ENCODE measurements around the gene EXOC1L.

The EXOC1L gene, protein sequence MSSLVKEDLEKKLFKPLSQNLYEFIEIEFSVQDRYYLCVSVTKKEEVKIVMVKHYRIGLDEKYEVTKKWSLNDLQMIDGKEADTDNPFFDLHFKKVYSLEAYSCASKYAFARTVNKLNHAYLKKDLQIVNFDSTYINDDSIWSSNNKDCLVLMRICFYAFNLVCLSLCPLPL

DNA sequence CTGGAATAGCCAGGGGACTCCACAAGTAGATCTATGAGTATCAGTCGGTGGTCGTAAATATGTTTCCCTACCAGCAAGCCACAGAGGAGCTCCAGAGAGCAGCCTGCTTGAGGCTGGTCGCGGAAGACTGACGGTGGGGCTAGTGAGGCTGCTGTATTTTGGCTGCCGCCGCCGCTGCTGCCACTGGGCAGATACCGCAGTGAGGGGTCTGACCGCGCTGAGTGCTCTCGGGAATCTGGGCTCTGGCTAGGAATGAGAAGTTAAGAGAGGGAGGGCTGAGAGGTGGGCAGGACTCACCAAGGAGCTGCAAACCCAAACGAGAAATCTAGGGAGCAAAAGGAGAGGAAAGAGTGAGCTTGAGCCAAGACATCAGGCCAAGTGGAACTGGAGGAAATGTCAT lies at the start of gene EXOC1L:
TSS of gene EXOC1L (plus strand) at position 157 of the 400 bp plus-strand sequence. CDS start at position 394, 237 bp downstream.
- DNase-seq (ENCODE audit: low read depth): peak; percentile 10
- no peak for TF ChIP-seq CTCF (conservative IDR thresholded peaks at IDR 0.05; ENCODE audit: control insufficient read depth, insufficient read depth, low read depth, low read length)
- no peak within 1 kb of the TSS for H3K4me3 ChIP-seq (ENCODE audit: control insufficient read depth, low read depth, low read length)

DNA sequence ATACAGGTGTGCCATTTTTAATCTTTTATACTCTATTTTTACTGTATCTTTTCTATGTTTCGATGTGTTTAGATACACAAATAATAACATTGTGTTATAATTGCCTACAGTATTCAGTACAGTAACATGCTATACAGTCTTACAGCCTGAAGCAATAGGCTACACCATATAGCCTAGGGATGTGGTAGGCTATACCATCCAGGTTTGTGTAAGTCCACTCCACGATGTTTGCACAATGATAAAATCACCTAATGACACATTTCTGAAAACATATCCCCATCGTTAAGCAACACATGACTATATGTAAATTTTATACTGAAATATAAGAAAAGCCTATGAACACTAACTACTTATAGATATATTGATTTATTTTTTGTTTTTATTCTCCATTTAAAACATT lies 48.9 kb upstream of the EXOC1L start:
- H3K4me3 ChIP-seq (ENCODE audit: control insufficient read depth, low read depth, low read length): no peak overlapping the region
- no peak for TF ChIP-seq CTCF (conservative IDR thresholded peaks at IDR 0.05; ENCODE audit: control insufficient read depth, insufficient read depth, low read depth, low read length)
- no peak for DNase-seq (ENCODE audit: low read depth)

DNA sequence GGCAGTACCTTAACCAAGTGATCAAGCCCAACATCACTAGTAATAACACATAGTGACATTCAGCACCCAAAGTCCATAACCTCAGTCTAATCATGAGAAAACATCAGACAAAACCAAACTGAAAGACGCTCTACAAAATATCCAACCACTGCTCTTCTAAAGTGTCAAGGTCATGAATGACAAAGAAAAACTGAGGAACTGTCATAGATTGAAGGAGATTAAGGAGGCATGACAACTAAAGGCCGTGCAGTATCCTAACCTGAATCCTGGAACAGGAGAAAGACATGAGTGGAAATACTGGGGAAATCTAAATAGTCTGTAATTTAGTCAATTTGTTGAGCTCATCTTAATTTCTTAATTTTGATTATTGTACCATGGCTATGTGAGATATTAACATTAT lies 38.2 kb upstream of the EXOC1L start:
- H3K4me3 ChIP-seq (ENCODE audit: control insufficient read depth, low read depth, low read length): no peak overlapping the region
- no peak for TF ChIP-seq CTCF (conservative IDR thresholded peaks at IDR 0.05; ENCODE audit: control insufficient read depth, insufficient read depth, low read depth, low read length)
- no peak for DNase-seq (ENCODE audit: low read depth)

DNA sequence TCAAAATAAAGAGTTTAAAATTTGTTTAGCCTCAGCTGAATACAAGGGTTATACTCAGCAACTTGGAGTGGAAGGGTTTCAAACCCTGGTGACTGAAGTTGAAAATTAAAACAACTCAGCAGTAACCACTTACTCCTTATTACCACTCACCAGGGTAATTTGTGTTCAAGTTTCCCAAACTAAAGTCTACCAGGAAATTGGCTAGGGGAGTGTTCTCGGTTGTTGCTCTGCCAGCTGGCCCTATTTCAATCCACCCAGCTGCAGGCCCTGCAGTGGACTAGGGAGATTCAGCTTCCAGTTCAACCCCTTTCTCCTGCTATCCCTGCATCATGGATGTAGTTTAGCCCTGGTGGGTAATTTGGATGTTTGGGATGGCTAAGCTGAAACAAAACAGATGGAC lies 37.8 kb upstream of the EXOC1L start:
- no peak for TF ChIP-seq CTCF (conservative IDR thresholded peaks at IDR 0.05; ENCODE audit: control insufficient read depth, insufficient read depth, low read depth, low read length)
- no peak overlapping the region for H3K4me3 ChIP-seq (ENCODE audit: control insufficient read depth, low read depth, low read length)
- peak; percentile 5 for DNase-seq (ENCODE audit: low read depth)

- no peak for DNase-seq (ENCODE audit: low read depth)
- TF ChIP-seq CTCF (conservative IDR thresholded peaks at IDR 0.05; ENCODE audit: control insufficient read depth, insufficient read depth, low read depth, low read length): no peak
- H3K4me3 ChIP-seq (ENCODE audit: control insufficient read depth, low read depth, low read length): no peak overlapping the region
Observed at GRCh38 chr4:55783584-55783983, 36.0 kb upstream of the EXOC1L start.

- H3K4me3 ChIP-seq (ENCODE audit: control insufficient read depth, low read depth, low read length): no peak overlapping the region
- no peak for DNase-seq (ENCODE audit: low read depth)
- TF ChIP-seq CTCF (conservative IDR thresholded peaks at IDR 0.05; ENCODE audit: control insufficient read depth, insufficient read depth, low read depth, low read length): no peak
Observed at GRCh38 chr4:55784747-55785146, 34.8 kb upstream of the EXOC1L start.

DNA sequence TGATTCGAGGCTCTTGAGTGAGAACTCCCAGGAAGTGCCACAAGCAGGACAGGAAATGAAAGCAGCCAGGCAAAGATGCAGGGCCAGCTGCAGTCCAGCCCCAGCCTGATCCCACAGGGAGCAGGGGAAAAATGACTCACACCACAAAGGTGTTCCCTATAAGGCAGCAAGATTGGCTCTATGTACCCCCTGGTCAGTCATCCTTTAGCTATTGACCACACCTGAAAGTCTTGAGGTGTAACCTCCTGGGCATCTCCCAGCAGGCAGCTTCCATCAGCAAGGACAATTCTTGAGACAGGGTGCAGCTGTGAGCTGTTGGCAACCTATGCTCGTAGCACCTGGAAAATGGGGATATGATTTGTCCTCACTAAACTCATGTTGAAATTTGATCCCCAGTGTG lies 27.9 kb upstream of the EXOC1L start:
- H3K4me3 ChIP-seq (ENCODE audit: control insufficient read depth, low read depth, low read length): no peak overlapping the region
- no peak for DNase-seq (ENCODE audit: low read depth)
- no peak for TF ChIP-seq CTCF (conservative IDR thresholded peaks at IDR 0.05; ENCODE audit: control insufficient read depth, insufficient read depth, low read depth, low read length)
